Ishikawa (cell line): ENCODE data around the gene DMD.

Experiments
- CREB1 ChIP-seq: IDR thresholded peaks from 2 replicates; pipeline ENCODE4 v1.6.1; 2012; ENCODE audit warnings: low read depth
- NFIC ChIP-seq: IDR thresholded peaks from 2 replicates; pipeline ENCODE4 v1.6.1; 2012

DNA sequence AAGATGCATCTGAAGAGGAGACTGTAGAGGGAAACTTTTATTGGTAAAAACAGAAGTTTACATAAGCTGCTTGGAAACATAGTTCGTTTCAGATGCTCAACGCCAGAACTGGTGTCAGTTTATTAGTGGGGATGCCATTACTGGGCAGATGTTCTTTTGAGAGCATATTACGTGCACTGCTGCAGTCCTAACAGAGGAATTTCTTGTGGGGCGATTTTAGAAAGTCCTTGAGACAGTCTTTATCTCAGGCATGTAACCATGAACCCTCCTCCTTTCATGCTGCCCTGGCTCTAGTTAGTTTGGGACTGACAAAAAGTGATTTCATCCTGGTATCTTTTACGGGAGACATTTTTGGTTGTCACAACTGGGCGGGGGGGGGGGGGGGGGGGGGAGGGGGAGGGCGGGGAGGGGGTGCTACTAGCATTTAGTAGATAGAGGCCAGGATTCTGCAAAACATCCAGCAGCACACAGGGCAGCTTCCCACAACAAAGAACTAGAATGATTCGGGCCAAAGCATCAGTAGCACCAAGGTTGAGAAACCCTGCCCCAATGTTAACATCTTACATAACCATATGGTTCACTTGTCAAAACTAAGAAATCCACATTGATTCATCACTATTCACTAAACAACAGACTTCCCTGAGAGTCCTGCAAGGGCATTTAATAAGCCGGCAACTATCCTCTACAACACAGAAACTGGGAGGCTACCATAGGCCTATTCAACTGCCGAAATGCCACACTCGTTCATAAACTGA, 2021.0 kb downstream of the DMD start:
- no peak for TF ChIP-seq CREB1
- TF ChIP-seq NFIC, result no peak
